Heart right ventricle (tissue), 16 donors: ENCODE results near the gene DUS2. TPM values are rescaled to one million over a fixed set of nuclear protein-coding genes. Genes with fewer than 3 reads are reported as not detected.
"Not testable (repeated sequence)": the region's sequence is repeated elsewhere in the genome, so short reads cannot be mapped to it uniquely, and the experiment has no call there.

Experiments
- ATAC-seq, 8 donors: fragments of 200-7000 bp; cut with Tn5 transposase; one replicate each; pipeline ENCODE4 v1.9.1; 2020; ENCODE audit warnings: mild to moderate bottlenecking in 8 of 8, moderate library complexity in 8 of 8, moderate number of reproducible peaks in 1 of 8
- DNase-seq, 2 donors: peaks; one replicate each; pipeline ENCODE4 v3.0.0-alpha.2; 2020
- H3K27ac ChIP-seq, 10 donors: fragments of 200-600 bp; sonication (generic) in 2 of 10; one replicate each; pipeline versions ENCODE4 v1.5.0 to v1.8.0; 2020 to 2022; ENCODE audit warnings: mild to moderate bottlenecking in 3 of 10
- H3K27me3 ChIP-seq, 7 donors: fragments of 200-600 bp; one replicate each; pipeline ENCODE4 v1.8.0; 2021 to 2022; ENCODE audit warnings: mild to moderate bottlenecking in 2 of 7
- H3K36me3 ChIP-seq, 9 donors: fragments of 200-600 bp; sonication (generic) in 1 of 9; one replicate each; pipeline versions ENCODE4 v1.5.0 to v1.8.0; 2020 to 2022; ENCODE audit warnings: mild to moderate bottlenecking in 2 of 9
- H3K4me1 ChIP-seq, 9 donors: fragments of 200-600 bp; sonication (generic) in 1 of 9; one replicate each; pipeline versions ENCODE4 v1.5.0 to v1.8.0; 2020 to 2022; ENCODE audit warnings: mild to moderate bottlenecking in 4 of 9
- H3K4me3 ChIP-seq, 10 donors: fragments of 200-600 bp; sonication (generic) in 2 of 10; one replicate each; pipeline versions ENCODE4 v1.5.0 to v1.8.0; 2020 to 2022; ENCODE audit warnings: mild to moderate bottlenecking in 7 of 10, moderate library complexity in 2 of 10
- H3K9me3 ChIP-seq, 11 donors: fragments of 200-600 bp in 10 of 11; sonication (generic) in 2 of 11; one replicate each; pipeline versions ENCODE4 v1.5.0 to v1.8.0; 2013 to 2022; ENCODE audit warnings: mild to moderate bottlenecking in 2 of 11, control low read depth in 1 of 11, moderate library complexity in 1 of 11
- WGBS, 2 donors: extraction: QIAGEN DNeasy Blood & Tissue Kit; methylation state at CpG; one replicate each; pipeline ENCODE4 v1.1.7; 2013; ENCODE audit warnings: inconsistent platforms in 1 of 2; 5-methylcytosine and 5-hydroxymethylcytosine counted together
- intact Hi-C, 10 donors: fragments of 100-400 bp; cut with DNase I; formaldehyde crosslinking; loops; one replicate each; pipeline versions ENCODE4 v1.11.1 to v1.14.2; 2022
- polyA plus RNA-seq, 2 donors: library from polyadenylated mRNA; stranded (reverse); fragments of 200-250 nt; gene quantifications; one replicate each; pipeline ENCODE4 v1.2.3, GENCODE V29; 2013
- total RNA-seq, 10 donors: library from RNA; stranded (reverse); fragmentation: NEBNext Ultra II Directional in 3 of 10; extraction: Animal tissue kit (Norgen Biotek cat#: 25700) in 3 of 10; gene quantifications; one replicate each; pipeline versions ENCODE4 v1.2.1 to v1.2.4, GENCODE V29; 2021 to 2023
- TF ChIP-seq, protein P1 (sequence below), 9 donors: fragments of 200-600 bp; sonication (generic) in 2 of 9; IDR thresholded peaks; one replicate each; pipeline versions ENCODE4 v1.5.0 to v1.8.0; 2021 to 2022; ENCODE audit warnings: antibody characterized with exemption in 9 of 9, mild to moderate bottlenecking in 5 of 9, moderate library complexity in 1 of 9
- donor health status: Arrhythmogenic right ventricular cardiomyopathy.
- donor health status: ischemic (EF 13 %, LVEDD 7.1; RV severe dilation, severe dysfunction).
- donor health status: healthy with polysubstance abuse.
- donor health status: DM: no; HTN: yes; CAD: no.
- donor health status: DM: no; HTN: no; CAD: no.
- donor health status: ischemic (EF 25% LVEDD 6.9; RV normal size, moderate dysfunction).
- donor health status: ischemic (EF 25% LVEDD 5.7; RV mildly dilated, moderate dysfunction).
- donor health status: healthy.
- donor health status: DM: yes; HTN: yes; CAD: no.
- donor health status: Ischemic cardiomyopathy.
- donor health status: ischemic (EF 35%, LVEDD 5.7; RV mildly dilated, moderate dysfunction).
- donor health status: nonischemic (EF 11% LVEDD 7.7; RV severe dilation, severe dysfunction).
- donor health status: DM: yes; HTN: yes; CAD: no.
- donor health status: PGD.
- donor health status: ischemic (EF 29% LVEDD 5.4; RV normal size, mild dysfunction).
- donor health status: nonischemic (EF 23%, LVEDD 6.1; RV moderate dilation, normal function).

DUS2 gene
- total and polyA plus RNA-seq, 12 donors = 4.2 to 13.1 (median 7.2) TPM

GRCh38 chr16:68090130-68090529, 67.0 kb downstream of the DUS2 start:
- Histone ChIP-seq H3K36me3 (no peaks in the 10 kb centered on the region), H3K4me1 (peaks cover 0 to 87% (median 73%) of the 10 kb centered on the region in 9 donors), H3K9me3 (no peaks in the 10 kb centered on the region), H3K27ac (no peak overlapping the region), H3K4me3 (no peak overlapping the region), H3K27me3 (no peaks in the 10 kb centered on the region)
- ATAC-seq (no peak), DNase-seq (no peak)
- intact Hi-C loops = loop anchor here in 7 of 10 donors (5.0 to 10.0 kb wide), 5 partner anchors 55 to 137 kb away; no protein-coding TSS in a partner anchor
- 48 to 54% methylated on average over 3 of the region's 3 CpGs for WGBS, 2 donors
- TF ChIP-seq, protein P1, sequence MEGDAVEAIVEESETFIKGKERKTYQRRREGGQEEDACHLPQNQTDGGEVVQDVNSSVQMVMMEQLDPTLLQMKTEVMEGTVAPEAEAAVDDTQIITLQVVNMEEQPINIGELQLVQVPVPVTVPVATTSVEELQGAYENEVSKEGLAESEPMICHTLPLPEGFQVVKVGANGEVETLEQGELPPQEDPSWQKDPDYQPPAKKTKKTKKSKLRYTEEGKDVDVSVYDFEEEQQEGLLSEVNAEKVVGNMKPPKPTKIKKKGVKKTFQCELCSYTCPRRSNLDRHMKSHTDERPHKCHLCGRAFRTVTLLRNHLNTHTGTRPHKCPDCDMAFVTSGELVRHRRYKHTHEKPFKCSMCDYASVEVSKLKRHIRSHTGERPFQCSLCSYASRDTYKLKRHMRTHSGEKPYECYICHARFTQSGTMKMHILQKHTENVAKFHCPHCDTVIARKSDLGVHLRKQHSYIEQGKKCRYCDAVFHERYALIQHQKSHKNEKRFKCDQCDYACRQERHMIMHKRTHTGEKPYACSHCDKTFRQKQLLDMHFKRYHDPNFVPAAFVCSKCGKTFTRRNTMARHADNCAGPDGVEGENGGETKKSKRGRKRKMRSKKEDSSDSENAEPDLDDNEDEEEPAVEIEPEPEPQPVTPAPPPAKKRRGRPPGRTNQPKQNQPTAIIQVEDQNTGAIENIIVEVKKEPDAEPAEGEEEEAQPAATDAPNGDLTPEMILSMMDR (IDR thresholded peaks at IDR 0.05) = no peak

GRCh38 chr16:68090533-68090932, 67.4 kb downstream of the DUS2 start:
- H3K36me3 ChIP-seq = no peaks in the 10 kb centered on the region
- DNase-seq = no peak
- H3K4me3 ChIP-seq = no peak overlapping the region
- 59 to 64% methylated on average over 3 of the region's 3 CpGs for whole genome bisulfite sequencing, 2 donors
- peaks cover 0 to 91% (median 76%) of the 10 kb centered on the region in 9 donors for H3K4me1 ChIP-seq
- H3K9me3 ChIP-seq = no peaks in the 10 kb centered on the region
- ATAC-seq = no peak
- no peak overlapping the region for H3K27ac ChIP-seq
- intact Hi-C loops = loop anchor here in 7 of 10 donors (5.0 to 10.0 kb wide), 5 partner anchors 54 to 137 kb away; no protein-coding TSS in a partner anchor
- TF ChIP-seq, protein P1 (IDR thresholded peaks at IDR 0.05) = no peak
- no peaks in the 10 kb centered on the region for H3K27me3 ChIP-seq

DNA sequence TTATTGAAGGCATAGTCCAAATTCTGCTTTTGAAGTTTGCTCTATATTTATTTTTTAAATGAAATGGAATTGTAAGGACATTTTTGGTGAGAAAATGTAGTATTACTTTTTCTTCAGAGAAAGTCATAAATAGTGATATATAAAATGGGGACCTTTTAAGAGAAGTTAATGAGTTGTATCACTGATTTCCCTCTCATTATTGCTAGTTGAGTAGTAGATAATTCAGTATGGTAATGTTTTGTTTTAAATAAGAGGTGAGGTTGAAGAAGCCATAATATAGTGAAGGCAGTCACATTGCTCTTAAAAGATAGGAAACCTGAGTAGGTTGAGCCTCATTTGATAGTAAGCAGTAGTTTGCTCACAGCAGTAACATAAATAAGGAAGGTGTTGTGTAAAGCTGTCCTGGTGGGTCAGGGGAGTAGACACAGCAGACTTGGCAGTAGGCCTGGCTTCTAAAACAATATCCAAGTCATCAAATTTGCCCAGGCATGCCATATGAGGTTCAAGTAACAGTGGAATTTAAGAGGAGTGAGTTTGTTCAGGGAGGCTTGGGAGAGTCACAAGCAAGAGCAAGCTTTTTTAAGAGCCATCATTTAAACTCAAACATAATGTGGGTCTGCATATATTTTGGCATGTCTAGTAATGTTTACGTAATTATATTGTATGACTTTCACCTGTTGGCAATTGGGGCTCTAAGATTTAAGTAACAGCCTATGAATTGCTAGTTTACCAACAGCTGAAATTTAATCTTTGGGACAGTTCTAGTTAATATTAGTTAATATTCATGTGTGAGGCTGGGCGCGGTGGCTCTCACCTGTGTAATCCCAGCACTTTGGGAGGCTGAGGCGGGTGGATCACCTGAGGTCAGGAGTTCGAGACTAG, 68.5 kb downstream of the DUS2 start:
- peak overlapping the region in 2 of 10 donors; percentile 17 to 25 for H3K27ac ChIP-seq
- no peak overlapping the region for H3K4me3 ChIP-seq
- DNase-seq = no peak

DNA sequence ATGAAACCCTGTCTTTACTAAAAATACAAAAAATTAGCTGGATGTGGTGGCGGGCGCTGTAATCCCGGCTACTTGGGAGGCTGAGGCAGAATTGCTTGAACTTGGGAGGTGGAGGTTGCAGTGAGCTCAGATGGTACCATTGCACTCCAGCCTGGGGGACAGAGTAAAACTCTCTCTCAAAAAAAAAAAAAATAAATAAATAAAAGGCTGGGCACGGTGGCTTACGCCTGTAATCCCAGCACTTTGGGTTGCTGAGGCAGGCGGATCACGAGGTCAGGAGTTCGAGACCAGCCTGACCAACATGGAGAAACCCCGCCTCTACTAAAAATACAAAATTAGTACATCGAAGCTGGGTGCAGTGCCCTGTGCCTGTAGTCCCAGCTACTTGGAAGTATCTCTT, 69.2 kb downstream of the DUS2 start:
- intact Hi-C loops = loop anchor here in 7 of 10 donors (2.0 to 10.0 kb wide), 6 partner anchors 53 to 137 kb away; no protein-coding TSS in a partner anchor
- ATAC-seq, H3K36me3 ChIP-seq, H3K27me3 ChIP-seq, H3K9me3 ChIP-seq, H3K4me3 ChIP-seq, DNase-seq: not testable (repeated sequence)
- H3K27ac ChIP-seq = peak overlapping the region in 1 of 10 donors; percentile 17
- WGBS, 2 donors = 88 to 96% methylated on average over 10 of the region's 10 CpGs
- H3K4me1 ChIP-seq = peaks cover 0 to 89% (median 72%) of the 10 kb centered on the region in 9 donors

More for the DNA sequence above, 68.5 kb downstream of the DUS2 start:
- 93 to 96% methylated on average over 5 of the region's 5 CpGs for WGBS, 2 donors
- H3K4me1 ChIP-seq = peaks cover 0 to 96% (median 77%) of the 10 kb centered on the region in 9 donors
- no peaks in the 10 kb centered on the region for H3K27me3 ChIP-seq
- H3K36me3 ChIP-seq = no peaks in the 10 kb centered on the region
- TF ChIP-seq, protein P1 (IDR thresholded peaks at IDR 0.05) = no peak
- no peaks in the 10 kb centered on the region for H3K9me3 ChIP-seq
- peak in 3 of 8 donors; percentile 30 to 44 (median 32) for ATAC-seq
- intact Hi-C loops = loop anchor here in 7 of 10 donors (2.0 to 10.0 kb wide), 6 partner anchors 53 to 137 kb away; no protein-coding TSS in a partner anchor
